GM23248 (cell line): ENCODE data around the gene RARS1.

Experiments used
- EZH2 ChIP-seq: fragments of 200-600 bp; sonication (generic); IDR thresholded peaks from 2 replicates; pipeline ENCODE4 v1.6.1; 2018; ENCODE audit warnings: antibody characterized with exemption, mild to moderate bottlenecking; ENCODE audit not compliant: insufficient read depth, poor library complexity, severe bottlenecking
- EZH2phosphoT487 ChIP-seq: fragments of 200-600 bp; sonication (generic); IDR thresholded peaks from 2 replicates; pipeline ENCODE4 v1.6.1; 2018; ENCODE audit warnings: antibody characterized with exemption, moderate library complexity, mild to moderate bottlenecking, low read depth; ENCODE audit not compliant: insufficient read depth

GRCh38 chr5:168455201-168455600, 31.1 kb upstream of the RARS1 start:
- TF ChIP-seq EZH2phosphoT487: no peak
- no peak for TF ChIP-seq EZH2
